Measurements from ENCODE around the gene DIAPH2.
A peak's percentile ranks its signal among the peaks of the same experiment; 100 is the strongest.
"Not testable (repeated sequence)": the region's sequence is repeated elsewhere in the genome, so short reads cannot be mapped to it uniquely, and the experiment has no call there.

The DIAPH2 gene

GRCh38 chrX:96719161-96719875 lies 34.7 kb downstream of the DIAPH2 start:
- DNase-seq = no peak

- DNase-seq = no peak
Measured at GRCh38 chrX:96721354-96721753, 36.7 kb downstream of the DIAPH2 start.

GRCh38 chrX:96722781-96723180 lies 38.1 kb downstream of the DIAPH2 start:
- no peak for DNase-seq

- no peak for DNase-seq
Measured at GRCh38 chrX:96729053-96729452, 44.4 kb downstream of the DIAPH2 start.

- DNase-seq = no peak
Measured at GRCh38 chrX:96729868-96730643, 45.4 kb downstream of the DIAPH2 start.

GRCh38 chrX:96731000-96731399 lies 46.4 kb downstream of the DIAPH2 start:
- not testable (repeated sequence) for DNase-seq

- DNase-seq = no peak
Measured at GRCh38 chrX:96743367-96744073, 58.9 kb downstream of the DIAPH2 start.

GRCh38 chrX:96752781-96753180 lies 68.1 kb downstream of the DIAPH2 start:
- no peak for DNase-seq

GRCh38 chrX:96753230-96753629 lies 68.6 kb downstream of the DIAPH2 start:
- DNase-seq = no peak

GRCh38 chrX:96756491-96756890 lies 71.8 kb downstream of the DIAPH2 start:
- no peak for DNase-seq

GRCh38 chrX:96761566-96761965 lies 76.9 kb downstream of the DIAPH2 start:
- no peak for DNase-seq

GRCh38 chrX:96763608-96764007 lies 79.0 kb downstream of the DIAPH2 start:
- no peak for DNase-seq

- DNase-seq = no peak
Measured at GRCh38 chrX:96764864-96765263, 80.2 kb downstream of the DIAPH2 start.

GRCh38 chrX:96770315-96770714 lies 85.7 kb downstream of the DIAPH2 start:
- DNase-seq = peak; percentile 1

- DNase-seq = no peak
Measured at GRCh38 chrX:96771486-96771885, 86.8 kb downstream of the DIAPH2 start.

- DNase-seq = no peak
Measured at GRCh38 chrX:96774116-96774515, 89.5 kb downstream of the DIAPH2 start.

- DNase-seq = no peak
Measured at GRCh38 chrX:96776966-96777365, 92.3 kb downstream of the DIAPH2 start.

- no peak for DNase-seq
Measured at GRCh38 chrX:96791559-96791958, 106.9 kb downstream of the DIAPH2 start.

- no peak for DNase-seq
Measured at GRCh38 chrX:96792047-96792446, 107.4 kb downstream of the DIAPH2 start.

GRCh38 chrX:96798982-96799381 lies 114.3 kb downstream of the DIAPH2 start:
- DNase-seq = no peak

GRCh38 chrX:96807318-96807717 lies 122.7 kb downstream of the DIAPH2 start:
- no peak for DNase-seq

GRCh38 chrX:96820935-96821334 lies 136.3 kb downstream of the DIAPH2 start:
- DNase-seq = no peak

GRCh38 chrX:96824166-96824565 lies 139.5 kb downstream of the DIAPH2 start:
- no peak for DNase-seq

- no peak for DNase-seq
Measured at GRCh38 chrX:96833333-96833732, 148.7 kb downstream of the DIAPH2 start.
